SK-N-MC (cell line): ENCODE measurements around the gene HSP90AA1.

Experiments used
- EZH2 ChIP-seq: fragments of 200-600 bp; sonication (generic); IDR thresholded peaks from one replicate; pipeline ENCODE4 v1.6.1; 2017; ENCODE audit warnings: antibody characterized with exemption
- POLR2AphosphoS5 ChIP-seq: IDR thresholded peaks from 2 replicates; pipeline ENCODE4 v1.6.1; 2012; ENCODE audit warnings: mild to moderate bottlenecking, low read depth, low read length, borderline replicate concordance

- TF ChIP-seq POLR2AphosphoS5, result no peak
- TF ChIP-seq EZH2, result no peak
Observed at GRCh38 chr14:102039157-102039556, 47.7 kb downstream of the HSP90AA1 start.
